ENCODE measurements around the gene ASB10.

ASB10 gene

GRCh38 chr7:151226875-151227782 lies 40.1 kb upstream of the ASB10 start, which contains the start of gene ABCF2:
Gene ABCF2 (minus strand): TSS chr7:151227205. CDS start chr7:151226458, 747 bp downstream.
- peaks cover 19% of the 10 kb centered on the region for H3K79me2 ChIP-seq (ENCODE audit: insufficient read depth, low read length)
- H3K27me3 ChIP-seq (ENCODE audit: low read length): no peaks in the 10 kb centered on the region
- H4K20me1 ChIP-seq (ENCODE audit: low read depth, low read length): no peaks in the 10 kb centered on the region
- H3F3A ChIP-seq (ENCODE audit: insufficient read depth): no peaks in the 10 kb centered on the region
- H3K9ac ChIP-seq (ENCODE audit: low read length): peak within 1 kb of the TSS; percentile 71
- no peaks in the 10 kb centered on the region for H3K9me2 ChIP-seq (replicated peaks; ENCODE audit: insufficient read depth, low read length)
- peak within 1 kb of the TSS; percentile 88 for H2AFZ ChIP-seq (ENCODE audit: low read depth, low read length, severe bottlenecking)
- peak within 1 kb of the TSS; percentile 70 for H3K4me3 ChIP-seq (ENCODE audit: insufficient read depth, low read length, poor library complexity, severe bottlenecking)
- no peaks in the 10 kb centered on the region for H3K9me3 ChIP-seq (ENCODE audit: insufficient read depth, low read length)
- H3K27ac ChIP-seq (ENCODE audit: low read depth, low read length): no peak within 1 kb of the TSS
- TF ChIP-seq EZH2phosphoT487 (conservative IDR thresholded peaks at IDR 0.05; ENCODE audit: low read length): no peak
- H3K36me3 ChIP-seq (ENCODE audit: low read length): 0 out of 2 replicates have a peak, but pooled peaks cover 5% of the 10 kb centered on the region
- peak within 1 kb of the TSS; percentile 95 for H3K4me2 ChIP-seq (ENCODE audit: low read depth, low read length, poor library complexity, severe bottlenecking)

- no peaks in the 10 kb centered on the region for H4K20me1 ChIP-seq (ENCODE audit: low read depth, low read length)
- peak overlapping the region; percentile 35 for H2AFZ ChIP-seq (ENCODE audit: low read depth, low read length, severe bottlenecking)
- H3K9me2 ChIP-seq (replicated peaks; ENCODE audit: insufficient read depth, low read length): no peaks in the 10 kb centered on the region
- no peaks in the 10 kb centered on the region for H3K9me3 ChIP-seq (ENCODE audit: insufficient read depth, low read length)
- H3K27me3 ChIP-seq (ENCODE audit: low read length): no peaks in the 10 kb centered on the region
- peak overlapping the region; percentile 70 for H3K4me3 ChIP-seq (ENCODE audit: insufficient read depth, low read length, poor library complexity, severe bottlenecking)
- H3F3A ChIP-seq (ENCODE audit: insufficient read depth): no peaks in the 10 kb centered on the region
- TF ChIP-seq CTCF (IDR thresholded peaks at IDR 0.05; ENCODE audit: insufficient read depth, low read length, poor library complexity, severe bottlenecking) (no peak), EZH2phosphoT487 (conservative IDR thresholded peaks at IDR 0.05; ENCODE audit: low read length) (no peak)
- peak overlapping the region; percentile 71 for H3K9ac ChIP-seq (ENCODE audit: low read length)
- H3K79me2 ChIP-seq (ENCODE audit: insufficient read depth, low read length): peaks cover 19% of the 10 kb centered on the region
- peak overlapping the region; percentile 95 for H3K4me2 ChIP-seq (ENCODE audit: low read depth, low read length, poor library complexity, severe bottlenecking)
- H3K36me3 ChIP-seq (ENCODE audit: low read length): 0 out of 2 replicates have a peak, but pooled peaks cover 7% of the 10 kb centered on the region
- no peak overlapping the region for H3K27ac ChIP-seq (ENCODE audit: low read depth, low read length)
Observed at GRCh38 chr7:151226560-151226874, 39.5 kb upstream of the ASB10 start.

- Histone ChIP-seq H3K27me3 (ENCODE audit: low read length) (no peaks in the 10 kb centered on the region), H3F3A (ENCODE audit: insufficient read depth) (no peaks in the 10 kb centered on the region), H4K20me1 (ENCODE audit: low read depth, low read length) (no peaks in the 10 kb centered on the region), H3K4me2 (ENCODE audit: low read depth, low read length, poor library complexity, severe bottlenecking) (peak overlapping the region; percentile 95), H3K9me2 (replicated peaks; ENCODE audit: insufficient read depth, low read length) (no peaks in the 10 kb centered on the region), H3K79me2 (ENCODE audit: insufficient read depth, low read length) (peaks cover 19% of the 10 kb centered on the region), H3K27ac (ENCODE audit: low read depth, low read length) (no peak overlapping the region), H2AFZ (ENCODE audit: low read depth, low read length, severe bottlenecking) (no peak overlapping the region), H3K9me3 (ENCODE audit: insufficient read depth, low read length) (no peaks in the 10 kb centered on the region), H3K9ac (ENCODE audit: low read length) (peak overlapping the region; percentile 71), H3K4me3 (ENCODE audit: insufficient read depth, low read length, poor library complexity, severe bottlenecking) (peak overlapping the region; percentile 70), H3K36me3 (ENCODE audit: low read length) (0 out of 2 replicates have a peak, but pooled peaks cover 9% of the 10 kb centered on the region)
- no peak for TF ChIP-seq CTCF (IDR thresholded peaks at IDR 0.05; ENCODE audit: insufficient read depth, low read length, poor library complexity, severe bottlenecking)
- TF ChIP-seq EZH2phosphoT487 (conservative IDR thresholded peaks at IDR 0.05; ENCODE audit: low read length): no peak
Observed at GRCh38 chr7:151225948-151226510, 39.0 kb upstream of the ASB10 start.

Measured in SU-DHL-6 (cell line).